GM10847 (cell line): ENCODE measurements around the gene ZBTB8B.

ENCODE experiments used
- POLR2A ChIP-seq: IDR thresholded peaks from 2 replicates; pipeline ENCODE4 v1.6.1; 2011; ENCODE audit not compliant: insufficient read length; ENCODE audit errors: extremely low read depth

Gene ZBTB8B

DNA sequence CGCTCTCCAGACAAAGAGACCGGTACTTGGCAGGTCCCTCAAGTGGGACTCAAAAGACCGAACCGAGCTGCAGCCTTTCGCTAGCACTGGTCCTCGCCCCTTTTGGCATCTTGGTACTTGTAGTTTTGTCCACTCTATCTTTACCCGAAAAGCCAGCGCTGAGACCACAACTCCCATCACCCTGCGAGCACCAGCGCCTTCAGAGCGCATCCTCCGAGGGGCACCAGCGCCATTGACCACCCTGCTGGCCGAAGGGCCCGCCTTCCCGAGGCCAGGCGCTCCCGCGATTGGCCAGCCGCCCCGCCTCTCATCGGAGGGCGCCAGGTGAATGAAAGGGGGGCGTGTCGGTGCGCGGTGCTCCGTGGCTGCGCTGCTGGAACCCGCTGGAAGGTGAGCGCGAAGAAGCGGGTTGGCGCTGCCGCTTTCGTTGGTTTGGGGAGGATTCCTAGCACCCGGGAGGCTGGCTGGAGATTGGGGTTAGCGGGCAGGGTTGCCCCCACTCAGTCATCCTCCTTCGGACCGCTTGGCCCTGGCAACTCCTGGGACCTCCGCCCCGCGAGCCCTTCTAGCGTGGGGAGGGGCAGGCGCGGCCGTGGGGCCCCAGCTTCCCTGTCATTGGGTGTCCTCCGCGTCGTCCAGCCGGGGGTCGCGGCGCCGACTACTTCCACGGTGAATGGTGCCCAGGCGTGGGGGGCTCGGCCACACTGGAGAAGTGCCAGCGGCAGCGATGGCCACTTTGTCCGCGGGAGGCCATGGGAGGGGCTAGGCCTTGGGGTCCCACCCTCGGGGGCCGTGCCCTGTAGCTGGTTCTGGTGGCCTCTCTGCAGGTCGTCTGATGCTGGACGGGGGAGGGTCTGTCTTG lies at the start of gene ZBTB8B:
Gene ZBTB8B, plus strand, starts transcription at position 357 of the 862 bp plus-strand sequence. CDS start 5,553 bp downstream, outside the sequence.
- no peak for TF ChIP-seq POLR2A

DNA sequence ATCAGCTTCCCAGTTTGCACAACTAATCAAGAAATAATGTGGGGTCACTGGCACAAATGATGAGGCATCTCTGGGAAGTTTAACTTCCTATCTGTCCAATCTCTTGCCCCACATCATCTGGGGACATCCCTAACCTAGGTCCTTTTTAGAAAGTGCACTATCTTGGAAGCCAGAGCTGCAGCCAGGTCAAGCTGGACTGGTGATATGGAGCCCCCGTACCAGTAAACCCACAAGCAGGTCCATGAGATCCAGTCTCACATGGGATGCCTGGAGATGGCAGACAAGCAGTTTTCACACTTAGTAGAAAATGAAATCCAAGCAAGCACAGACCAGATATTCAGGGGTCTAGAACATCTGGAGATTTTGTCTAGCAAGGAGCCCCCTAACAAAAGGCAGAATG lies 43.1 kb upstream of the ZBTB8B start:
- no peak for TF ChIP-seq POLR2A

DNA sequence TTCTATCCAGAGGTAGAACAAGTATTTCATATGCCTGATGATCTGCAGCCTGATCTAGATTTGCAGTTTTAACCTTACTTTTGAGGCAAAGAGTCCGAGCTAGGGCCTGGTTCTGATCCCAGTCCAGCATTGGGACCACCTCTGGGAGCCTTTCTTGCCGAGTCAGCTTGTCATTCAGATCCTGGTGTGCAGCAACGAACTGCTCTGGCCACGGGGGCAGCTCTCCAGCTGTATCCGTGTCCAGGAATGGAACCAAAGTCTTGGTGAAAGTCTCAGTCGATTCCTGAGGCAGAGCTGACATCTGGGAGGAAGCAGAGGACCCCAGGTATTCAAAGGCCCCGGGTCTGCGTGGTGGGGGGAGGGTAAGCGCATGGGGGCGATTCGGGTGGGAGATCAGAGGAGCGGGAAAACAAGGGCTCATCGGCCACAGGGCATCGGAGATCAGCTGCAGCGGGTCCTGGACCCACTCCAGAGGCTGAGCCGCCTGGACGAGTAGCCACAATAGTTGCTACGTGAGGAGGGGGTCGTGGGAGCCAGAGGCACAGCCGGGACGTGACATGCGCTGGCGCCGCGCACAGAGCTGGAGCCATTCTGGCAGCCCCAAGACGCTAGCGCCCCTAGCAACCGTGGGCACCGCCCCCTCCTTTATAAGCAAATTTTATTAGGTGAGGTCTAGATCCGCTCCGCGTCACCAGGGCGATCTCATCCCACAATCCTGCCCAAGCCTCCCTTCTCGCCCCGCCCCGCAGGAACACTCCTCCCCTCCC lies 38.2 kb upstream of the ZBTB8B start:
- TF ChIP-seq POLR2A = no peak

DNA sequence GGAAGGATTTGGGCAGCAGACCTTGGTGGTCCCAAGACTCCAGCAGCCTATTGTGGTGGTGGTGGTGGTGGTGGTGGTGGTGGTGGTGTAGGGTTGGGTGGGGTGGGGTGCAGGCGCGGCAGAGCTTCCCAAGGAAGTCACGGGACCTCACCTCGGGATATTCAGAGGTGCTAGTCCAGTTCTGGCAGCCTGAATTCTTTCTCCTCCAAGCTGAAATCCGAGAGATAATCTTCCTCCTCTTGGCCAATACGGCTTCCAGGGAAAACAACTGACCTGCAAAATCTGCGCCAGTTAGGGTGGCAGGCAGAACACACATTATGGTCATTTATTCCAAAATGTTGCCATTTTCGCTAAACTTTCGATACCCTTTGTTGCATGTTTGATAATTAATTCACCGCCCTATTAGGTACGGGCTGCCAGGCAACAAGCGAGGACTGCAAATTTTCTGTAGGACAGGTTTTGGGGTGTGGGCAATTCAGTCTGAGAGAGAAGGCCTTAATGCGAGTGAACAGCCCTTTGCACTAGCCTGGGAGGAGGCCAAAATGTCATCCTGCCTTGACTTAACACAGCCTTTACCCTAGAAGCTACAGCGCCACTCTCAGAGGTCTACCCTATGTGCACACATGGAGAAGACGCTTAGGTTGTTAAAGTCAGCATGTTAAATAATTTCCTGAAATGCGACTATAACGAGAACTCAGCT lies 37.5 kb upstream of the ZBTB8B start:
- TF ChIP-seq POLR2A = no peak

DNA sequence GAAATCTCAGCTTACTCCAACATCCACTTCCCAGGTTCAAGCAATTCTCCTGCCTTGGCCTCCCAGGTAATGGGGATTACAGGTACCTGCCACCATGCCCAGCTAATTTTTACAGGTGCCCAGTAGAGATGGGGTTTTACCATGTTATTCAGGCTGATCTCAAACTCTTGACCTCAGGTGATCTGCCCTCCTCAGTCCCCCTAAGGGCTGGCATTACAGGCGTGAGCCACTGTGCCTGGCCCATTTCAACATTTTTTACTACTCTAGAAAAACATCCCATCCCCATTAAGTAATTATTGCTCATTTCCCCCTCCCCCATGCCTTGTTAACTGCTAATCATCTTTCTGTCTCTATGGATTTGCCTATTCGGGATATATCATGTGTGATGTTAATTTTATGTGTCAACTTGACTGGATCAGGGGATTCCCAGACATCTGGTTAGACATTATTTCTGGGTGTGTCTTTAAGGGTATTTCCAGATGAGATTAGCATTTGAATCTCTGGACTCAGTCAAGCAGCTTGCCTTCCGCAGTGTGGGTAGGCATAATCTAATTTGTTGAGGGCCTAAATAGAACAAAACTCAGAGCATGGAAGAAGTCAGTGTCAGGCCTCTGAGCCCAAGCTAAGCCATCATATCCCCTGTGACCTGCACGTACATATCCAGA lies 33.0 kb upstream of the ZBTB8B start:
- no peak for TF ChIP-seq POLR2A

DNA sequence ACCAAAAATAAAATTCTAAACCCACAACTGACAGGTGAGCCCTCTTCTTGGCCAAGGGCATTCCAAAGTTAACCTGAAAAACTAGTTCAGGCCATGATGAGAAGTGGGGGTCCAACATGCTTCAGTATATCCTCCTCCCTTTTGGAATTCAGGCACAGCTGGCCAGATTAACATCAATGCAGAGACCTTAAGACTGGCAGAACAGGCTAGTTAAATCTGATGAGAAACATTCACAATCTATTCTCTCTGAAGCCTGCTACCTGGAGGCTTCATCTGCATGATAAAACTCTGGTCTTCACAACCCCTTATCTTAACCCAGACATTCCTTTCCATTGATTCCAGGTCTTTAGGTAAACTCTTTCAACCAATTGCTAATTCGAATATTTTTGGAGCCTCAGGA lies 26.7 kb upstream of the ZBTB8B start:
- TF ChIP-seq POLR2A = no peak

DNA sequence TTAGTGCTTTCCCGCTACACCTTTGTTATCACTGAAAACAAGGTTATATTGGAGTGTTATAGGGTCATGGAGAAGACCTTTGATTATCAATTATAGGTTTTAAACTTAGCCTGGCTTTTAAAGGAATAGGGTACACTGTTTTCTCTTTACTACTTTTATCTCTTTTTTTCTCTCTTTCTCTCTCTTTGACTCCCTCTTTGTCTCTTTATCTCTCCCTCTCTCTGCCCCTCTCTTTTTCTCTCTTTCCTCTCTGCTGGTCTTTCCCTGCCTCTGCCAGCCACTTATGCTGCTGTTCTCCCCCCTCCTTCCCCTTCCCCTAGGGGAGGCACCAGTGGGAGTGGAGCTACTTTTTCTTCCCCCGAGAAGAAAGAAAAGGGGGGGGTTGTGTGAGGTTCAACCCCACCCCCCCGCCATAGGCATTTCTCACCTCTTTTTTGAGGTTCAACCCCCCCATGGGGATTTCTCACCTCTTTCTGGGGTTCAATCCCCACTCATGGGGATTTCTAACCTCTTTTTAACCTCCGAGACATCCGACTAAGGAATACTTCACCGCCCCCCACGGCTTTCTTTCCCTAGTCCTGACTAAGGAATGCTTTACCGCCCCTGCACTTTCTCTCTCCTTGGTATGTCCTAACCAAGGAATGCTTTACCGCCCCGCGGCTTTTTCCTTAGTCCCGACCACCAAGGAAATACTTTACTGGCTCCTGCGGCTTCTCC lies 17.2 kb upstream of the ZBTB8B start:
- TF ChIP-seq POLR2A = no peak

DNA sequence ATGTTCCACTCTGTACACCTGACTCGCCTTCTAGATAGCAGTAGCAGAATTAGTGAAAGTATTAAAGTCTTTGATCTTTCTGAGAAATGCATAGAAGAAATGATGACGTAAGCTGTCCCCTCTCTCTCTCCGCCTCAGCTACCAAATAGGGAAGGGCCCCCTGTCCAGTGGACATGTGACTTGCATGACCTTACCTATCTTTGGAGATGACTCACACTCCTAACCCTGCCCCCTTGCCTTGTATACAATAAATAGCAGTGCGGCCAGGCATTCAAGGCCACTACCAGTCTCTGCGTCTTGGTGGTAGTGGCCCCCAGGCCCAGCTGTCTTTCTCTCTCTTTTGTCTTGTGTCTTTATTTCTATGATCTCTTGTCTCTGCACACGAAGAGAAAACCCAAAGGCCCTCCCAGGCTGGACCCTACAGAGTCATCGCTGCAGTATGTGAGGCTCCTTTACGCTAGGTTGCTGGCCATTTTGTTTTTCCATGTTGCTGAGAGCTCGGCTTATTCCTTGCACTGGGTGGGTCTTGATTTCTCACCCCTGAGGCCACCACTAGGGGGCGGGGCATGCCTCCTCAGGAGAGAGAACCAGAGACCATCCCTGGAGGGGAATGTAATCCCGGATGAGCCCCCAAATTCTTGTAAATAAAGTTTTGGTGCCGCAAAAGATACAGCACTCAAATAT lies 16.0 kb upstream of the ZBTB8B start:
- TF ChIP-seq POLR2A = no peak

DNA sequence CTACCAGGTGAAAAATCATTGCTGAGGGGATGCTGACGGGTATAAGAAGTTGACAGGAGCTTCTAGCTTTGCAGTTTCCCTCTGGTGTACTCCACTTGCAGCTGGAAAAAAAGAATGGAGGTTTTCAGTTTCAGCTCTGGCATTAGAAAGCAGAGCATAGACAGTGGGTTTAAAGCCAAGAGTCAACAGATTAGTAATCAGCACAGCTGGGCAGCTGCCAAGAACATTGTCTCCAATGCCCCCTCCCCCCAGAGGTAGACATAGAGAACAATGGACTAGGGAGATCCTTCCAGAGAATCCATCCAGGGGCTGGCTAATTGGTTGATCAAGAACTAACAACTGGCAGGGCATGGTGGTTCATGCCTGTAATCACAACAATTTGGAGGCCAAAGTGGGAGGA lies 10.1 kb upstream of the ZBTB8B start:
- no peak for TF ChIP-seq POLR2A

DNA sequence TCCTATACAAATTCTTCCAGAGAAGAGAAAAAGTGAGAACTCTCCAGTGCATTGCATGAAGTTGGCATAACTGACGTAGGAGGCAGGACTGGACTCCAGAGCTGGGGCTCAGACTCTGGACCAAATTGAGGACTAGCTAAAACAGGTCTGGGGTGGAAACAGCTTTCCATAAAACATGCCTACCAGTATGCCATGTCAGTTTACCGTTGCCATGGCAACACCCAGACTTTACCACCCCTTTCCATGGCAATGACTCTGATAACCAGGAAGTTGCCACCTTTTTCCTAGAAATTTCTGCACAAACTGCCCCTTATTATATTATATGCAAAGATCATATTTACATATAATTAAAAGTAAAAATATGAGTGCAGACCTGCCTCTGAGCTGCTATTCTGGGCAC lies 8.9 kb upstream of the ZBTB8B start:
- TF ChIP-seq POLR2A = no peak

DNA sequence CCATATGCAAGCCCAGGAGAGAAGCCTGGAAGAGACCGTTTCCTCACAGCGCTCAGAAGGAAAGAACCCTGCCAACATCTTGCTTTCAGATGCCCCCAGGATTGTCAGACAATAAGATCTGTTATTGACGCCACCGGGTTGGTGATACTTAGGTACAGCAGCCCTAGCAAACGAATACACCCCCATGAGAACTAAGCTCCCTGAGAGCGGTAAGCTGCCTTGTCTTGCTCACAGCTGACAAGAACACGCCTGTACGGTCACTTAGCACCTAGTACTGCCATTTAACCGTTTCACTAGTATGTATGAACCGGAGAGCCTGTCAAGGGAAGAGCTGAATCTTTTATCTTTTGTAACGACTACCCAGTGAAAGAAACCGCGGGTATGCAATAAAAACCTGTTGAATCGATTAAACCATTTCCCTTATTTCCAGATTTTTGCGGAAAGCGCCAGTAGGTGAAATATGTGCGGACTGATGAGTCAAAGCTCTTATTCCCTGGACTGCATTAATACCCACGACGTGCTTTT lies 619 bp upstream of the ZBTB8B start:
- TF ChIP-seq POLR2A = no peak

DNA sequence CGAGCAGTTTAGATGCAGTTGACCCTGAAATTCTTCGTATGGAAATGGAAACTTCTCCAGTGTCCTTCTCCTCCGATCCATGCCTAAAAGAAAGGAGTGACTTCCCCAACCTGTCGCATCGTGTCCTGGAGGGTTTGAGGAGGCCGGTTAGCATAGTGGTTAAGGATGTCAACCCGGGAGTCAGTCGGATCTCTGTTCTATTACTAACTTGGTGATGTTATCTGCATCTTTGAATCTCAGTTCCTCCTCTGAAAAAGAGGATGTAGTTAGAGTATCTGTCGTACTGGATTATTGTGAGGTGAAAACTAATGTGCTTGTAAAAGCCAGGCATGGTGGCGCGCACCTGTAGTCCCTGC lies 684 bp downstream of the ZBTB8B start:
- no peak for TF ChIP-seq POLR2A

DNA sequence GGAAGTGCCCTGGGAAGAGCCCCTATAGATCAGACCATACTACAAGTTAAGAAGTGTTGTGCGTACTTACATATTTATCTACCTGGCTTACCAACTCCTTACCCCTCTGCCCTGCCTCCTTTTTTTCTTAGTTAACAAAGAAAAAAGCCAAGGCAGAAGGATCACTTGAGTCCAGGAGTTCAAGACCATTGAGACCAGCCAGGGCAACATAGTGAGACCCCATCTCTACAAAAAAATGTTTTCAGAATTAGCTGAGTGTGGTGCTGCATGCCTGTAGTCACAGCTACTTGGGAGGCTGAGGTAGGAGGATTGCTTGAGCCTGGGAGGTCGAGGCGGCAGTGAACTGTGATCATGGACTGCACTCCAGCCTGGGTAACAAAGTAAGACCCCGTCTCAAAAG lies 1.9 kb downstream of the ZBTB8B start:
- no peak for TF ChIP-seq POLR2A

DNA sequence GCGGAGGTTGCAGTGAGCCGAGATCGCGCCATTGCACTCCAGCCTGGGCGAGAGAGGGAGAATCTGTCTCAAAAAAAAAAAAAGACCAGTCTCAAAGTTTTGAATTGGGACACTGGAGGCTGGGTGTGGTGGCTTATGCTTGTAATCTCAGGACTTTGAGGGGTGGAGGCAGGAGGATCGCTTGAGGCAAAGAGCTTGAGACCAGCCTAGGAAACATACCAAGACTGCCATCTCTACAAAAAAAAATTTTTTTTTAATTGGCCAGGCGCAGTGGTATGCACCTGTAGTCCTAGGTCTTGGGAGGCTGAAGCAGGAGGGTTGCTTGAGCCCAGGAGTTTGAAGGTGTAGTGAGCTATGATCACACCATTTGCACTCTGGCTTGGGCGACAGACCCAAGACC lies 3.9 kb downstream of the ZBTB8B start:
- no peak for TF ChIP-seq POLR2A

DNA sequence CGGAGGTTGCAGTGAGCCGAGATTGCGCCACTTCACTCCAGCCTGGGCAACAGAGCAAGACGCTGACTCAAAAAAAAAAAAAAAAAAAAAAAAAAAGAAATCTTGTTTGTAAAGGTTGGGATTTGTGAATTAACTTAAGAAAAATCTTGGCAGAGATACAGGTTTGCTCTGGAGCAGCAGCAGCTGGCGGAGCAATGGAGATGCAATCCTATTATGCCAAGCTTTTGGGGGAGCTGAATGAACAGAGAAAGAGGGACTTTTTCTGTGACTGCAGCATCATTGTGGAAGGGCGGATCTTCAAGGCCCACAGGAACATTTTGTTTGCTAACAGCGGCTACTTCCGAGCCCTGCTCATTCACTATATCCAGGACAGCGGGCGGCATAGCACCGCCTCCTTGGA lies 5.6 kb downstream of the ZBTB8B start:
- TF ChIP-seq POLR2A = no peak
